DMS153 treated with DMSO at 0.1 percent for 48 hours (cell line): Measurements from ENCODE around the gene RASGEF1B.
"Not testable (repeated sequence)": the region's sequence is repeated elsewhere in the genome, so short reads cannot be mapped to it uniquely, and the experiment has no call there.

Source experiments
- DNase-seq: peaks from one replicate; lab custom pipeline; 2025; ENCODE audit not compliant: unreplicated experiment; lab: John Stamatoyannopoulos, UW

Gene RASGEF1B

DNA sequence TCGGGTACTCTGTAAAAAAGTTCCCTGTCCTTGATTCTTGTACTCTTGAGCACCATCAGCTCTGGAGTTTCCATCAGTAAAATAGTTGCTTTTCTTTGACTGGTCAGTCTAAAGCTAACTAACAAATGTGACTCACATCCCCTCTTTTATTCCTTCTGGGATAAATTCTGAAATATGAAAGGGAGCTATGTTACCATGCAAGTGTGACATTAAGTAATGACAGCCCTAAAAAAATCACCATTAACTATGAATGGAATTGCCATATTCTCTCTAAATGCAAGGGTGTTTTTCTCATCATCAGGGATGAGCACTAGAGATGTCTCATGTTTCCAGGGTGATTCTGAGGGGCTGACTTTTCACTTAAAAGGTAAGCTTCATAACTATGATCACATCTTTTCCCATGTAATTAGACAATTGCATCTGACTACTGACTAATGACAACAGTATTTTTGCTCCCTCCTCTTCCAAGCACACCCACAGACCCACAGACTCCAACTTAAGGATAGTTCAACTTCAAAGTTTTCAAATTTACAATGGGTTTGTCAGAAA, 26.9 kb upstream of the RASGEF1B start:
- DNase-seq = no peak

GRCh38 chr4:81498046-81498445, 26.3 kb upstream of the RASGEF1B start:
- DNase-seq = no peak

GRCh38 chr4:81495345-81495744, 23.6 kb upstream of the RASGEF1B start:
- no peak for DNase-seq

GRCh38 chr4:81494031-81494431, 22.3 kb upstream of the RASGEF1B start:
- DNase-seq = no peak

GRCh38 chr4:81492606-81493230, 21.0 kb upstream of the RASGEF1B start:
- DNase-seq = no peak

DNA sequence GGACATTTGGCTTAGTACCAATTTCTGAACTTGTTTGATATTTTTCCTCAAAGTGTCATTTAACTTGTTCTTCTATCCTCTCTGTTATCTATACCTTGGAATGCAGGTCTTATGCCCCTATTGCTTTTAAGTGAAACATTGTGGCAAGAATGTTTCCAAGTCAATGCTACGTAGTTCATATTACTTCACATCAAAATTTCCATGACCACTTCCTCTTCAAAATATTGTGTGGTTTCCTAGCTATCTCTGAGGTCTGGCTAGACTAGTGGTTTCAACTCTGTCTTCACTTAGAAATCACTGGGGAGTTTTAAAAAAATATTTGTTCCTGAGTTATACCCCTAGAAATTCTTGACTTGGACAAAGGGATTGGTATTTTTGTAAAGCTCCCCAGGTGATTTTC, 20.2 kb upstream of the RASGEF1B start:
- no peak for DNase-seq

DNA sequence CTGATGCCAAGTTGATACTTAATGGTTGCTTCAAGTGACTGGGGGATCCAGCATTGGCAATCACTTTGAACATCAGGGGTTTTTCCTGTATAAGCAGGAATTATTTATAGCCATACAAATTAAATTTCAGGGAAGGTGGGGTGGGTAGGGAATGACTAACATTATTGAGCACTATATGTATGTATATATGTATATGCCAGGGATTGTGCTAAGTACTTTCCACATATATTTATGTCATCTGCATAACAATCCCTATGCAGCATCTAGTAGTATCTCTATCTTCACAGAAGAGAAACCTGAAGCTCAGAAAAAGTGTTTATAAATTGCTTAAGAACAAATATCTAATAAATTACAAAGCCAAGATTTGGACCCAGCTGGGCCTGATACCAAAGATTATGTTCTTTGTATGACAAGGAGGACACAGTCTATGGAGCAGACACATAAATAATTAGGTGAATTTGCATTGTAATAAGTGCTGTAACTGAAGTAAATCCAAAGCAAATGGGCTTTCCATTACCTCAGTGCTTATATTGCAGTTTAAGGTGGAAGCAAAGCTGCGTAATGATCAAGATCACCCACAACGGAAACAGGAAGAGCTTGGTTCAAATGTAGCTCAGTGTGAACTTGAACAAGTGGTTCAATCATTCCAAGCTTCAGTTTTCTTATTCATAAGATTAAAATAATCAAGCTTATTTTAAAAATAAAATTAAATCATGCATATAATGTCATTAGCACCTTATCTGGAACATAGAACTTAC, 18.9 kb upstream of the RASGEF1B start:
- no peak for DNase-seq

DNA sequence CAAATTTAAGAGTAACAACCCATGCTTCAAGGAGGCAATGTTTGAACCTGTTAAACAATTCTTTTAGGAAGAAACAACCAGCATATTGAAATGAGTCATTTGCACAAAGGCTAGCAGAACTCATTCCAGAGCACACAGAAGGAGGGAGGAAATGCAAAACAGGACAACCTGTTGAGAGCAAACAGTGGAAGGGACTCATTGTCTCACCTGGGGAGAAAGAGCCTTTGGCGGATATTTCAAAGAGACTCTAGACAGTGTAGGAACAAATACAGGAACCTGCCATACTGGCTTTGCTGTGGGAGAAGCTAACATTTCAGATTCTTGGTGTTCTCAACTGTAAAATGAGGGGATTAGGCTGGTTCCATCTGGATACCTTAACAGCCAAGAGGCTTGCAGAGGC, 14.8 kb upstream of the RASGEF1B start:
- DNase-seq = no peak

DNA sequence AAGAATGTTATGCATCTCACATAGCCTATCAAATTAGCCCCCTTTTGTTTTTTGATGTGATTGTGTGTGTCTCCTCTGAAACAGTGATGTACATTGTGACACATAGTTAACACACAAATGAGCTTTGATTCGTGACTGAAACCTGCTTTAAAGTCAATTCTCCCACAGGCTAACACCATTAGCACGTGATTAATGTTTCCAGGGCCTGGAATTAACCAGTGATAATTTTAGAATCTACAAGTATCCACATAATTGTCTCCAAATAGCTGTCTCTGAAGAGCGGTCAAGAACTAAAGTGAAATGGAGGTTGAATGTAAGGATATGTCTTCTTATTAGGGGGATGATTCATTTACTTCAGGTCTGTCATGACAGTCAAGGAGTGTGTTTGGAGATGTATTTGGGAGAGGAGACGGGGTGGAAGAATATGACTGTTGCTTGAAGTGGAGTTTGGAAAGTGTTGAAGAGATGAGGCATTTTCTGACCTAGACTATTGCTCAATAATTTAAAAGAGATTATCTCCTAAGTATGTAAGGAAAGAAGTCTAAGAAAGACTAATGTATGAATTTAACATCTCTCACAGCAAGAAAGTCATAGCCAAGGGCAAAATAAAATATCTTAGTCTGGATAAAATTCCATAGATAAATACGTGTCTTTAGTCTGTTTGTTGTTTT, 13.7 kb upstream of the RASGEF1B start:
- DNase-seq = no peak

DNA sequence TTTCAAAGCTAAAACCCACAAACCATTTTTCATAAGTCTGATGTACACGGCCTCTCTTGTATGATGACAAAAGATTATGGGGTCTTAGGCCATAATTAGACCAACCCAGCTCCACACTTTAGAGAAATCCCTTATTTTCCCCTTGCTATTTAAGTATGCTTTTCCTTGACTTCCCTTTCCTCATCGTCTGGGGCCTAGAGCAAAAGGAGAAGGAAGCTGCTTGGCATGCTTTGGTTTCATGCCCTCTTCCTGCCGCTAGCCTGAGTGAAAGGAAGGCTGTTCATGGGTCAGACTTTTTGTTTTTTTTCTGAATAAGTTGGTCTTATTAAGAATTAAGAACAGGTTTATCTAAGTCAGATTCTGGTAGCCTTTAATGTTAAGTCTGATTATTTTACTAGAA, 10.6 kb upstream of the RASGEF1B start:
- DNase-seq = no peak

DNA sequence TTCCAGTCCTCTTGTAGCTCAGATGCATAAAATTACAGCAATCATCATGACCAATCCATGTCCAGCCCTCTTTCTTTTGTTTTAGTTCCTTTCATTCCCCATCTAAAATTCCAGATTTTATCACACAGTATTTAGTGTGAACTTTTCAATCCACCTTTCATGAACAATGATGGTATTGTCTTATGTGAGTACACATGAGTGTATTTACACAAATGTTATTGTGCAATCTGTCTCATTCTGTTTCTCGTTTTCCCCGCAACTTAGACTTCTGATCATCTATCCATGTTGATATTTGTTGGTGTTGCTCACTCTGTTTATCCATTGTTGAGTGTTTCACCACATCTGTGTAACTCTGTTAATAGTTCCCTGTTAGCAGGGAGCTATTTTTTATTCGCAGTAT, 9.4 kb upstream of the RASGEF1B start:
- no peak for DNase-seq

- DNase-seq = not testable (repeated sequence)
Observed at GRCh38 chr4:81479573-81479972, 7.9 kb upstream of the RASGEF1B start.

DNA sequence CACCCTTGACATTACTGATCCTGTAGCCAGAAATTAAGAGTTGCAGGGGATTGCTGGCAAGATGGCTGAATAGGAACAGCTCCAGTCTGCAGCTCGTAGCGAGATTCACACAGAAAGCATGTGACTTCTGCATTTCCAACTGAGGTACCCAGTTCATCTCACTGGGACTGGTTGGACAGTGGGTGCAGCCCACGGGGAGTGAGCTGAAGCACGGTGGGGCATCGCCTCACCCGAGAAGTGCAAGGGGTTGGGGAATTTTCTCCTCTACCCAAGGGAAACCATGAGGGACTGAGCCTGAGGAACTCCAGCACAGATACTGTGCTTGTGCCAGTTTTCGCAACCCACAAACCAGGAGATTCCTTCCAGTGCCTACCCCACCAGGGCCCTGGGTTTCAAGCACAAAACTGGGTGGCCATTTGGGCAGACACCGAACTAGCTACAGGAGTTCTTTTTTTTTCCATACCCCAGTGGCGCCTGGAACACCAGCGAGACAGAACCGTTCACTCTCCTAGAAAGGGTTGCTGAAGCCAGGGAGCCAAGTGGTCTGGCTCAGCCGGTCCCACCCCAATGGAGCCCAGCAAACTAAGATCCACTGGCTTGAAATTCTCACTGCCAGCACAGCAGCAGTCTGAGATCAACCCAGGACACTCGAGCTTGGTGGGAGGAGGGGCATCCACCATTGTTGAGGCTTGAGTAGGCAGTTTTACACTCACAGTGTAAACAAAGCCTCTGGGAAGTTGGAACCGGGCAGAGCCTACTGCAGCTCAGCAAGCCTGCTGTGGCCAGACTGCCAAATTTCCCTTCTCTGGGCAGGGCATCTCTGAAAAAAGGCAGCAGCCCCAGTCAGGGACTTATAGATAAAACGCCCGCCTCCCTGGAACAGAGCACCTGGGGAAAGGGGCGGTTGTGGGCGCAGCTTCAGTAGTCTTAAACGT, 1.9 kb upstream of the RASGEF1B start:
- not testable (repeated sequence) for DNase-seq

DNA sequence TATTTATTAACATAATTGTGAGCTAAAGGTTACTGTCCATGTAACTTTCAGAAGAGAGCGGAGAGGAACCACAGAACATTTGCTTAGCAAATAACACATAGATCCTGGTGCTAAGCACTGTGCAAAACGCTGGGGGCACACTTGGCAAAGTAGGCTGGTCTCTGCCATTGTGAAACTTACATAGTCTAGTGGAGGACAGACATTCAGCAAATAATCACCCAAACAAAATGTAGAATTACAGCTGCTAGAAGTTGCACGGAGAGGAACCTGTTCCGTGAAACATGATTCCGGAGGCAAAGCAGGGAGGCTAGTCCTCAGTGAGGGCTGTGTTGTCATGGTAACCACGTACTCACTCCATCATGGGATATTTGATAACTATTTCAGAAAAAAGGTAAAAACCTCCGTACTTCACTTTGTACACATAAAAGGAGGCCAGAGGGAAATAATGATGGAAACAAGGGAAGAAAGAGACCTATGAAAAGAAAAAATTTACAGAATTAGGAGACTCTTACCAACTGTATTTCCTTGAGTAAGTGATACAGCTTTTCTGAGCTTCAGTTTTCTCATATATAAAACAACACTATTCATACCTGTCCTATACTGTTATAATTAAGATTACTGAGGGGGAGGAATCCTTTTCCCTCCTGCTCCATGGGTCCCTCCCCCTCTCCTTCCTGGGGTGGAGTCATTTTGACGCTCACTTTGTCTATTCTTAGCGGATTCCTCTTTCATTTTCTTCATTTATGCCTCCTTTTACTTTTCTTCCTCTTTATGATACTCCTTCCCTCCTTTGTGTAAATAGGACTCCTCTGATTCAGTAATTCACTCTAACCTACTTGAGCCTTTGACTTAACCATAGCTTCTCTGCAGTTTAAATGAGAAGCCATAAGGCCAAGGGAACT, 825 bp upstream of the RASGEF1B start:
- DNase-seq = peak; percentile 93

DNA sequence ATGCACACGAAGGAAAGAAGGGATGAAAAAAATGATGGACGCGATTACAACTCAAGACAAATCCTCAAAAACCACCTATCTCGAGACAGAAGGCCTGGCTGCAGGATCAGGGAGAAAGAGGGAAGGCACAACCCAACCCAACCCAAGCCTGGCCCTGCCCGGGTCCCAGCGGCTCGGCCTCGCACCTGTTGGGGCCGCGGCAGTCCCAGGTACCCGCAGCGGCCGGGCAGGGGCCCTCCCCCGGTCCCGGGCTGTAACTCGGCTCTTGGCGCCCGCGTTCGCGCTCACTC, 464 bp downstream of the RASGEF1B start:
- DNase-seq = no peak

DNA sequence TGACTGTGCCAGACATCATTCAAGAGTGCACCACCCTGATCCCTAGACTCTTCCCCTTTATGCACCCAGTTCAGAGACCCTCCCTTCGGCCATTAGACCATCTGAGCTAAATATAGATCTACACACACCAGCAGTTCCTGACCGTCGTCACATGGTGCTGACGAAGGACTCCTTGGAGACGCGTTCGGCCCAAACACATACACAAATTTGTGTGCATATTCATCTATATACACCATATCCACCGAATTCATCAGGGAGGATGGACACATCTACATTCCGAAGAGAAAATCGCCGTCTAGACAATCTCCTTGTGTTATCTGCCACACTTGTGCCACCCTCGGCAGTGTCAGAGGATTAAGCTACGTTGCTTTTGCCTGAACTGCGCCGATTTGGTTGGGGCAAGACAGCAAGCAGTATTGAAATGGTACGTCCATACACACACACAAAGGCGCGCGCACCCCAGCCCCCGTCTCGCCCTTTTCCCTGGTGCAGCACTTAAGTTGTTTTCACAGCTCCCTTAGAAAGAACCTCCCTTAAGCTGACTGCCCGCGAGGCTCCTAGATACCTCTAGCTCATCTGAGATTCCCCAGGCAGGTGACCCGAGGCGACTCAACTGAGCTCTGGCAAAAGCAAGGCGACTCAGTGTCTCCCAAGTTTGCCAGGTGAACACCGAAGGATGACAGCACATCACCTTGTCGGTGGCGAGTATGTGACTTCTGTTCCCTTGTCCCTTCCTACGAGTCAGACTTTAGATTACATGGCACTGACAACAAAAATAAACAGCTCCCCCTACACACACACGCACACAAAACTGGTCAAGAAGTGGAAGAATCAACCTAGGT, 1.0 kb downstream of the RASGEF1B start:
- no peak for DNase-seq

DNA sequence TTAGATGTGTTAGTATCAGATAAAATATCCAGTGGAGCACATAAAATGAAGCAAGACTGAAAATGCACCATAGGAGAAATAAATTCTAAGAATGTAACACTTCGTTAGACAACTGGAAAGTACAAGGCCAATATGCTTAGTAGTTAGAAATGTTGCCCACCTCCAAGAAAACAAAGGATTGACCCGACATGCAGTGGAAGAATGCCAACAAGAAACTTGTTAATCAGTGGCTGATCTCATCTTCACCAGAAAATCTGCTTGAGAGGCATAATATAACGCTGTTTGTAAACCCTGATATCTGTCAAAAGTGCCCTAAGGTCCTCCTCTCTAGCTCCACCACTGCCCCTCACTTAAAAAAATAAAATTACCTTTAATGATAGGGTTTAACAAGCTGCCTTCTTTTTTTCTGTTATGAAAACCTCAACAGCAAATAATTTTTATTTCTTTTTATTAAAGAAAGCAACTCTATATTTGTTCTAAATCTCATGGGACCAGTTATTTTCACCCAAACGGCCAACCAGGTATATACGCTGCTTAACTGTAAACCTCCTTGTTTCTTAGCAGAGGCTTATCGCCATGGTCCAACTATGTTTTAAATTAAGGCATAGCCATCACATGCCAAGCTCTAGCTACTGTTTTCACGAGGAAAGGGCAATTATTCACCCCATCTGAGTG, 1.8 kb downstream of the RASGEF1B start:
- DNase-seq = no peak

DNA sequence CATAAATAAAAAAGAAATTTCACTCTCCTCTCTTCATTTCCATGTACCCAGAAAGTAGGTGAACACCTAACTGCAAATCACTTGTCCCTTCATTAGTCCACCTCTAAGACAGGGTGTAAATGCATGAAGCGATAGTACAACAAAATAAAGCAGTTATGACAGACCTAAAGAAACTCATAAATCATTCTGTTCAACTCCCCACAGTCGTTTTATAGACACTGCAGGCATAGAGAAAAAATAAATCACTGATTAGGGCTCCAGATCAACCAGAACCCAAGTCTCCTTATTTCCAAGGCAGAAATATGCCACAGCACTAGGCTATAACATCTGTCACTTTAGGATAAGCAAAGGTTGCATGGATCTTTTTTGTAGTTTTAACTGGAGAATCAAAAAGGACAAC, 3.0 kb downstream of the RASGEF1B start:
- DNase-seq = no peak

DNA sequence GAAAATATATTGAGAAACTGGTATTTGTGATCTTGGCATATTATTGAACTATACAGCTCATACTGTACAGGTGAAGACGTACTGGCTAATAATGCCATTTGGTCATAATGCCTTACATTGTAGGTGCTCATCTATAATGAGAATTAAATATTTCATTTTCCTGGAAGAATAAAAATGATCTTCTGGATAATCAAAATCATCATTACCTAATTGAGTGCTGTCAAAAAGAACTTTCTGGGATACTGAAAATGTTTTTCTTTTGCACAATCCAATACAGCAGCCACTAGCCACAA, 4.1 kb downstream of the RASGEF1B start:
- no peak for DNase-seq
